ENCODE results near the gene GRIN3A. TPM values are rescaled to one million over a fixed set of nuclear protein-coding genes. Genes with fewer than 3 reads are reported as not detected.

GRIN3A gene
- total RNA-seq, 2 donors from 2014 or later, result 0.12 to 0.45 TPM

- no peak for DNase-seq
Observed at GRCh38 chr9:101711330-101711941, 27.0 kb downstream of the GRIN3A start.

GRCh38 chr9:101708855-101709254 lies 29.6 kb downstream of the GRIN3A start:
- intact Hi-C loops (cut with DNase I), result loop anchor here (5.0 kb wide), 1 partner anchor 37 kb away; no protein-coding TSS in a partner anchor
- no peak for TF ChIP-seq CTCF (IDR thresholded peaks at IDR 0.05)
- Histone ChIP-seq H3K9ac (ENCODE audit: low read depth in 2 of 2, low read length in 2 of 2) (no peak overlapping the region), H3K36me3 (no peaks in the 10 kb centered on the region), H3K27me3 (no peaks in the 10 kb centered on the region), H3K4me3 (no peak overlapping the region), H3K27ac (no peak overlapping the region), H3K9me3 (no peaks in the 10 kb centered on the region), H3K4me1 (no peaks in the 10 kb centered on the region)
- no peak for DNase-seq

More at GRCh38 chr9:101711330-101711941, 27.0 kb downstream of the GRIN3A start:
- intact Hi-C loops (cut with DNase I), result no loop called here
- H3K36me3 ChIP-seq, result no peaks in the 10 kb centered on the region
- no peak overlapping the region for H3K27ac ChIP-seq
- no peaks in the 10 kb centered on the region for H3K27me3 ChIP-seq
- peak; percentile 46 for TF ChIP-seq CTCF (IDR thresholded peaks at IDR 0.05)
- no peaks in the 10 kb centered on the region for H3K4me1 ChIP-seq
- no peak overlapping the region for H3K4me3 ChIP-seq
- no peaks in the 10 kb centered on the region for H3K9me3 ChIP-seq
- H3K9ac ChIP-seq (ENCODE audit: low read depth in 2 of 2, low read length in 2 of 2), result no peak overlapping the region

GRCh38 chr9:101707721-101708120 lies 30.7 kb downstream of the GRIN3A start:
- intact Hi-C loops (cut with DNase I), result loop anchor here (5.0 kb wide), 1 partner anchor 35 kb away; no protein-coding TSS in a partner anchor
- H3K36me3 ChIP-seq, result no peaks in the 10 kb centered on the region
- no peak for TF ChIP-seq CTCF (IDR thresholded peaks at IDR 0.05)
- DNase-seq, result no peak
- no peaks in the 10 kb centered on the region for H3K9me3 ChIP-seq
- no peak overlapping the region for H3K4me3 ChIP-seq
- H3K27ac ChIP-seq, result no peak overlapping the region
- H3K27me3 ChIP-seq, result no peaks in the 10 kb centered on the region
- no peaks in the 10 kb centered on the region for H3K4me1 ChIP-seq
- no peak overlapping the region for H3K9ac ChIP-seq (ENCODE audit: low read depth in 2 of 2, low read length in 2 of 2)

GRCh38 chr9:101706997-101707396 lies 31.4 kb downstream of the GRIN3A start:
- no peak for TF ChIP-seq CTCF (IDR thresholded peaks at IDR 0.05)
- no peaks in the 10 kb centered on the region for H3K9me3 ChIP-seq
- H3K27me3 ChIP-seq, result no peaks in the 10 kb centered on the region
- H3K4me3 ChIP-seq, result no peak overlapping the region
- peak overlapping the region in 1 of 2 donors; percentile 9 for H3K9ac ChIP-seq (ENCODE audit: low read depth in 2 of 2, low read length in 2 of 2)
- H3K4me1 ChIP-seq, result no peaks in the 10 kb centered on the region
- no peak for DNase-seq
- H3K36me3 ChIP-seq, result no peaks in the 10 kb centered on the region
- peak overlapping the region; percentile 62 for H3K27ac ChIP-seq
- intact Hi-C loops (cut with DNase I), result loop anchor here (5.0 kb wide), 1 partner anchor 35 kb away; no protein-coding TSS in a partner anchor

- Histone ChIP-seq H3K27ac (peak overlapping the region; percentile 62), H3K36me3 (no peaks in the 10 kb centered on the region), H3K4me1 (no peaks in the 10 kb centered on the region), H3K9me3 (no peaks in the 10 kb centered on the region), H3K27me3 (no peaks in the 10 kb centered on the region), H3K4me3 (no peak overlapping the region), H3K9ac (ENCODE audit: low read depth in 2 of 2, low read length in 2 of 2) (peak overlapping the region in 1 of 2 donors; percentile 9)
- peak; percentile 27 for DNase-seq
- intact Hi-C loops (cut with DNase I), result loop anchor here (5.0 kb wide), 1 partner anchor 34 kb away; no protein-coding TSS in a partner anchor
- no peak for TF ChIP-seq CTCF (IDR thresholded peaks at IDR 0.05)
Observed at GRCh38 chr9:101706261-101706798, 32.1 kb downstream of the GRIN3A start.

All from colonic mucosa (tissue), 4 donors.